Esophagus muscularis mucosa (tissue), 3 donors: Measurements from ENCODE around the gene TMEM175.
"Not testable (repeated sequence)": the region's sequence is repeated elsewhere in the genome, so short reads cannot be mapped to it uniquely, and the experiment has no call there.

ENCODE experiments used
- CTCF ChIP-seq, 3 experiments: fragments of 200-600 bp in 2 of 3; fragments of 450-650 bp in 1 of 3; sonication (generic) in 2 of 3; IDR thresholded peaks; one replicate each; pipeline ENCODE4 v1.5.1; 2017 to 2019; ENCODE audit warnings: antibody characterized with exemption in 3 of 3, mild to moderate bottlenecking in 2 of 3, moderate library complexity in 1 of 3
- POLR2A ChIP-seq: fragments of 450-650 bp; IDR thresholded peaks from one replicate; pipeline ENCODE4 v1.6.1; 2017; ENCODE audit warnings: antibody characterized with exemption, moderate library complexity, mild to moderate bottlenecking, low read depth
- POLR2AphosphoS5 ChIP-seq, 2 donors: sonication (generic); formaldehyde crosslinking; IDR thresholded peaks; one replicate each; pipeline ENCODE4 v1.6.1; 2017; ENCODE audit warnings: antibody characterized with exemption in 2 of 2

- not testable (repeated sequence) for TF ChIP-seq POLR2A; POLR2AphosphoS5 (IDR thresholded peaks at IDR 0.05); CTCF (IDR thresholded peaks at IDR 0.05)
Measured at GRCh38 chr4:919004-919680, 13.1 kb upstream of the TMEM175 start.
